Stimulated activated CD4-positive, alpha-beta T cell treated with anti-CD3 and anti-CD28 coated beads, TNF-alpha, amount 100 ng/mL, for 48 hours (primary cell): ENCODE data around the gene PRDM13.
"Not testable (repeated sequence)": the region's sequence is repeated elsewhere in the genome, so short reads cannot be mapped to it uniquely, and the experiment has no call there.

ENCODE experiments used
- DNase-seq, 3 donors: peaks; one replicate each; pipeline ENCODE4 v3.0.0-alpha.2; 2020; ENCODE audit warnings: low read depth in 3 of 3

The PRDM13 gene

DNA sequence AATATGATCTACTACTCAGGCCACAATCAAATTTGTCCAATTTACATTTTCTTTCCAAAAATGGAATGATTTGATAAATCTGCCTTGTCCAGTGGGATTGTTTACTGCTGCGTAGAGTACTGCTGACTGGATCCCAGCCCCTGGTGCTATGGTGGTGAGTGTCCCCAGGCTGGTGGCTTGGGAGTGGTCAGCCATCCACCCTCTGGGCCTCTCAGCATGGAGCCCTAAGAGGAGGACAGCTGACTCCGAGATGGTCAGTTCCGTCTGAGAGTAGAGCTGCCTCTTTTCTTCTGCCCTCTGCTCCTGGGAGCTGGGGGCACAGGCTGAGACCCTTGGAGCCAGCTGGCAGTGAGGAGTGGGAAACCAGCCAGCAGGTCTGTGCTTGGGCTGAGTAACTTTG lies 22.7 kb downstream of the PRDM13 start:
- DNase-seq, result no peak

- no peak for DNase-seq
Measured at GRCh38 chr6:99637629-99638028, 31.0 kb downstream of the PRDM13 start.

- DNase-seq, result not testable (repeated sequence)
Measured at GRCh38 chr6:99638358-99638757, 31.7 kb downstream of the PRDM13 start.

DNA sequence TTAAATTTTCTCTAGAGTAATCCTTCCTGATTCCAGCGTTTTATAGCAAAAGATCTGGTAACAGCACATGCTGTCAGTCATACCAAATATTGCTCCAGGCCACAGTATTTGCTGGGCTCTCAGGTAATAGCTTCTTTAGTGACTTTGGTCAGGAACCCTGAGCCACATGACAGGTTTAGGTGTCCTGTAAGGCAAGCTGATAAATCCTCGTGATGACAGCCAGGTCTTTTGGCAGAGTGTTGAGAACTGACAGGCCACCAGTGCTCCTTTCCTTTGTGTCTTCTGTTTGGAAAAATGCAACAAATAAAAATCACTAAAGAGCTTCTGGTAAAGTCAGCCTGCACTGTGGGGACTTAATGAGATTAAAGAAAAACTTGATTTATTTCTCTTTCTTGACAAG lies 34.6 kb downstream of the PRDM13 start:
- no peak for DNase-seq

DNA sequence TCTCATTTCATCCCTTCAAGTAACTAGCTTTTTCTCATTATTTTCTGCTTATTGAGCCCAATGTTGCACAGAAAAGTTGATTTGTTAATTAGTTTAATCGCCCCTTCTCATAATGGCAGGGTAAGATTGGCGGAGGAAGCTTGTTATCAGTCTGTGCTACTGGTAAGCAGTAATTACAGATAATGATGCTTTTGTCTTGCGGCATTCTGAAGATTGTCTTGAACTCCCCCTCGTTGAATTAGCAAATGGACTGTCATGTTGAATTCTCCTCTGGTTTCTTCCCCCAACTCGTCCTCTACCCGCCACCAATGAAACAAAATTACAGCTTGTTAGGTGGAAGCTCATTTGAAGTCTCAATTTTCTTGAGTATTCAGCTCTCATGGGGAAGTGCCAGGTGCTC lies 39.4 kb downstream of the PRDM13 start:
- no peak for DNase-seq

DNA sequence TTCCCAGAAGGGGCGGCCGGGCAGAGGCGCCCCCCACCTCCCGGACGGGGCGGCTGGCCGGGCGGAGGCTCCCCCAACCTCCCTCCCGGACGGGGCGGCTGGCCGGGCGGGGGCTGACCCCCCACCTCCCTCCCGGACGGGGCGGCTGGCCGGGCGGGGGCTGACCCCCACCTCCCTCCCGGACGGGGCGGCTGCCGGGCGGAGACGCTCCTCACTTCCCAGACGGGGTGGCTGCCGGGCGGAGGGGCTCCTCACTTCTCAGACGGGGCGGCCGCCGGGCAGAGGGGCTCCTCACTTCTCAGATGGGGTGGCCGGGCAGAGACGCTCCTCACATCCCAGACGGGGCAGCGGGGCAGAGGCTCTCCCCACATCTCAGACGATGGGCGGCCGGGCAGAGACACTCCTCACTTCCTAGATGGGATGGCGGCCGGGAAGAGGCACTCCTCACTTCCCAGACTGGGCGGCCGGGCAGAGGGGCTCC lies 43.5 kb downstream of the PRDM13 start:
- DNase-seq, result not testable (repeated sequence)

- no peak for DNase-seq
Measured at GRCh38 chr6:99660206-99660605, 53.6 kb downstream of the PRDM13 start.

GRCh38 chr6:99661870-99662269 lies 55.2 kb downstream of the PRDM13 start:
- DNase-seq, result no peak

- DNase-seq, result no peak
Measured at GRCh38 chr6:99662616-99663015, 56.0 kb downstream of the PRDM13 start.
